Type B pancreatic cell (in vitro differentiated cells): ENCODE measurements around the gene FBXO34. TPM values are rescaled to one million over a fixed set of nuclear protein-coding genes. Genes with fewer than 3 reads are reported as not detected.

Experiments used
- DNase-seq: peaks from one replicate; pipeline ENCODE4 v3.0.0; 2021; ENCODE audit warnings: mixed read lengths; ENCODE audit not compliant: unreplicated experiment; ENCODE audit errors: extremely low spot score
- H3K27ac Mint-ChIP-seq: 2 replicates; pipeline ENCODE4 v1.8.0; 2021; ENCODE audit warnings: mild to moderate bottlenecking, mixed read lengths
- H3K27me3 Mint-ChIP-seq: 2 replicates; pipeline ENCODE4 v1.8.0; 2021; ENCODE audit warnings: mixed read lengths
- H3K36me3 Mint-ChIP-seq: 2 replicates; pipeline ENCODE4 v1.8.0; 2021; ENCODE audit warnings: mixed read lengths
- H3K4me1 Mint-ChIP-seq: one replicate; pipeline ENCODE4 v1.8.0; 2021; ENCODE audit warnings: mixed read lengths; ENCODE audit not compliant: unreplicated experiment
- H3K4me3 Mint-ChIP-seq: 2 replicates; pipeline ENCODE4 v1.8.0; 2021; ENCODE audit warnings: mild to moderate bottlenecking, mixed read lengths
- H3K9me3 Mint-ChIP-seq: 2 replicates; pipeline ENCODE4 v1.8.0; 2021; ENCODE audit warnings: mixed read lengths
- CTCF ChIP-seq: fragments of 200-600 bp; sonication (generic); conservative IDR thresholded peaks from 2 replicates; pipeline ENCODE4 v1.5.0; 2021; ENCODE audit warnings: antibody characterized with exemption, mild to moderate bottlenecking
- total RNA-seq: library from RNA; stranded (reverse); gene quantifications from 2 replicates; pipeline ENCODE4 v1.2.1, GENCODE V29; 2021; ENCODE audit warnings: low replicate concordance

Gene FBXO34
- total RNA-seq, 1 donor from 2014 or later = 25.2 TPM

DNA sequence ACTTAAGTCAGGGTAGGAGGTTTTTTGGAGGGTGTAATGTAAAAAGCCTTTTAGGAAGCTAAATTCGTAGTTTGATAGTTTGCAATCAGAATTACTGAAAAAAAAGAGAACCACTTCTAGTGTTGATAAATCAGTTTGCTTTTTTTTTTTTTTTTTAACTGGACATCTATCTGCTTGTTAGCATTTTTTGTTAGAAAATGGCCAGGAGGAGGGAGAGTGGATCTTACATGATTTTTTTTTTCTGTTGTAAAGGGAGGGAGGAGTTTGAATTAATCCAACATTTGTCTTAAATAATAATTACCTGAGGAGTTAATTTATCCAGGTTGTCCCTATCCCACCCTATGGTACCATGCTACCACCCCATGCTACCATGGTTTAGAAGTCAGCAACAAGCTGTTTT lies 1.2 kb downstream of the FBXO34 start:
- DNase-seq = no peak
- Mint-ChIP-seq H3K36me3 (no peaks in the 10 kb centered on the region), H3K4me3 (peak overlapping the region; percentile 93), H3K4me1 (peaks cover 37% of the 10 kb centered on the region), H3K9me3 (no peaks in the 10 kb centered on the region), H3K27ac (peak overlapping the region; percentile 97), H3K27me3 (no peaks in the 10 kb centered on the region)
- no peak for TF ChIP-seq CTCF

DNA sequence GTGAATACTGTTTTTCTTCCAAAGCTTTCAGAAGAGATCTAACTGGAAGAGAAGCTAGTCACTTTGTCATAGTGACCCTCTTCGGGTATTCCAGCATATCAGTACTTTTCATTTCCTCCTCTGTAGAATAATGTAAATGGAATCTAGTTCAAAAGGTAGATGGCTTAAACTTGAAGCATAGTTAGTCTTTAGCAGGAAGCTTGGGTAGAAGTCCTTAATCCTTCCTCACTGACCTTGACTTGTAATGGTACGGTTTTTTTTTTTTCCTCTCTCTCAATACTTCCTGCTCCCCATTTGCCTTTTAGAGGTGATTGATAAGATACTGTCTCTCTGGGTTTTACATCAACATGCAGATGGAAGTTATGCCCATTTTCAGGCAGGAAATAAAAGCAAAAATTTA lies 1.7 kb downstream of the FBXO34 start:
- no peaks in the 10 kb centered on the region for H3K27me3 Mint-ChIP-seq
- H3K36me3 Mint-ChIP-seq = no peaks in the 10 kb centered on the region
- H3K27ac Mint-ChIP-seq = peak overlapping the region; percentile 97
- no peaks in the 10 kb centered on the region for H3K9me3 Mint-ChIP-seq
- no peak for TF ChIP-seq CTCF
- DNase-seq = no peak
- peaks cover 41% of the 10 kb centered on the region for H3K4me1 Mint-ChIP-seq
- peak overlapping the region; percentile 93 for H3K4me3 Mint-ChIP-seq

DNA sequence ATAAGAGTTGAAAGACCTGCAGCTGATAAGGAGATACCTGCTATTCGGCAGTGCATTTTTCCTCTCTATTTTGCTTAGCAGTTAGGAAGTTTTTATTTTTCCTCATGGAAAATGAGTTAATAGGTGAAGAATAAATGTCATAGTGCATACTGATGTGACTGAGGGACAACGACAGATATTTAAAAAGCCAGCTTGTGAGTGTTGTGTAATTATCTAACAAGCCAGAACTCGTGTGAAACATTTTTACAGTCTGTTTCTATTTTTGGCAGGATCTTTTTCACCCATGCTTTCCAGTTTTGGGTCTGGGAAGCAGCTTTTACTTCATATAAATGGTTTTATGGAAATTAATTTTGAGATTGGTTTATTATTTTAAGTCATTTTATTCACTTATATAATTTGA lies 2.9 kb downstream of the FBXO34 start:
- H3K27ac Mint-ChIP-seq = no peak overlapping the region
- no peaks in the 10 kb centered on the region for H3K36me3 Mint-ChIP-seq
- DNase-seq = no peak
- TF ChIP-seq CTCF = no peak
- H3K27me3 Mint-ChIP-seq = no peaks in the 10 kb centered on the region
- peaks cover 41% of the 10 kb centered on the region for H3K4me1 Mint-ChIP-seq
- H3K4me3 Mint-ChIP-seq = peak overlapping the region; percentile 42
- no peaks in the 10 kb centered on the region for H3K9me3 Mint-ChIP-seq

- Mint-ChIP-seq H3K27ac (peak overlapping the region; percentile 29), H3K36me3 (peaks cover 3% of the 10 kb centered on the region), H3K9me3 (peaks cover 4% of the 10 kb centered on the region), H3K4me1 (peaks cover 41% of the 10 kb centered on the region), H3K27me3 (no peaks in the 10 kb centered on the region), H3K4me3 (peak overlapping the region; percentile 29)
- no peak for DNase-seq
- no peak for TF ChIP-seq CTCF
Observed at GRCh38 chr14:55274751-55275150, 3.5 kb downstream of the FBXO34 start.

- no peak for TF ChIP-seq CTCF
- Mint-ChIP-seq H3K4me3 (no peak overlapping the region), H3K27ac (no peak overlapping the region), H3K36me3 (peaks cover 3% of the 10 kb centered on the region), H3K4me1 (peaks cover 36% of the 10 kb centered on the region), H3K9me3 (peaks cover 4% of the 10 kb centered on the region), H3K27me3 (no peaks in the 10 kb centered on the region)
- no peak for DNase-seq
Observed at GRCh38 chr14:55276736-55277135, 5.5 kb downstream of the FBXO34 start.
